Measurements from ENCODE around the gene ATP8B1.
"Not testable (repeated sequence)": the region's sequence is repeated elsewhere in the genome, so short reads cannot be mapped to it uniquely, and the experiment has no call there.

Gene ATP8B1

DNA sequence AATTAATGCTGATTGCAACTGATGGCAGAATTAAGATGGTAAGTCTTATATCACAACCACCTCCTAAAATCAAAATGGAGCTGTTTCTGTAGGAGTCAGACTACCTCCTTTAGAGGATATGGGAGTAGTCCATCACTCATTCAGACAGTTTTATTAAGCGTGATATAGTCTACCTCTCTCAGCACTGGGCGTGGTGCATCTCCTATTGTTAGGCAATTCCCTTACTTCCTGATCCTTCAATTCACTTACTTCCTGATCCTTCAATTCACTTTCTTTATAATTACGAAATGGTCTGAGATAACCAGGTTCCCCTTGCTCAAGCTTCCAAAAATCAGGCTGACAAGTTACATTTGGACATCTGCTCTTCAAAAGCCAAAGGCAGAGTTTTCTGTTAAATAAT, 31.9 kb downstream of the ATP8B1 start:
- DNase-seq (ENCODE audit: extremely low read depth in 1 of 2, low read depth in 1 of 2): no peak

DNA sequence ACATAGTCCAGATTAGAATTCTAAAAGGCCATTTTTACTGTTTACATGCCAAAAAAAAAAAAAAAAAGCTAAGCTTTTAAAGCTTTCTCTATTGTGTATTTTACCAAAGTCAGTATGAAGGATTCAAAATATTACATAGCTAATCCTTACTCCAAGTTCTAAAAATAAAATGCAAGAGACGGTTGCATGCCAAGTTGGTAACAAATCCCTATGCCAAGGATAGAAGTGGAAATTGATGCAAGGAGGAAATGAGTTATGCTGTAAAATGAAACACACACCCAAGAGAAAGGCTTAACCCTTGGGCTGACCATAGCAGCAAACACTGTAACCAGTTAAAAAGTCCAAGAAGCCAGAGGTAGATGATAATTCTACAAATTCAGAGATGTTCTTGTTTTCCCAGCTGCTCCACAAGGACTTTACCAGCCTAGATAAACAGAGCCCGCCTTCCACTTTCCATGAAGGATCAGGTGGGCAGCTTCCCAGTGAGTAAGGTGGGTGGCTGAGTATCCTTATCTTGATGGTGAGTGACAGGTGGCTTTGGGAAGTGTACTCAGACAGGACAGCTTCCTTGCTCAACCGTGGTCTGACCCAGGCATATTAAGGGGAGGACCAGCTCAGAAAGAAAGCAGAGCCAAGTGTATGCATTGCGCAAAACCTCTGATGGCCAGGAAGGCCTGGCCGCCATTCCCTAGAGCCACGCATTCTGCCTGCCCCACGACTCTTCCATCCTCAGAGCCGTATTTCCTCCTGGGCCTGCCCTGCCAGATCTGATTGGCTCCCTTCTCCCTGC, 34.4 kb downstream of the ATP8B1 start:
- DNase-seq (ENCODE audit: extremely low read depth in 1 of 2, low read depth in 1 of 2): no peak

DNA sequence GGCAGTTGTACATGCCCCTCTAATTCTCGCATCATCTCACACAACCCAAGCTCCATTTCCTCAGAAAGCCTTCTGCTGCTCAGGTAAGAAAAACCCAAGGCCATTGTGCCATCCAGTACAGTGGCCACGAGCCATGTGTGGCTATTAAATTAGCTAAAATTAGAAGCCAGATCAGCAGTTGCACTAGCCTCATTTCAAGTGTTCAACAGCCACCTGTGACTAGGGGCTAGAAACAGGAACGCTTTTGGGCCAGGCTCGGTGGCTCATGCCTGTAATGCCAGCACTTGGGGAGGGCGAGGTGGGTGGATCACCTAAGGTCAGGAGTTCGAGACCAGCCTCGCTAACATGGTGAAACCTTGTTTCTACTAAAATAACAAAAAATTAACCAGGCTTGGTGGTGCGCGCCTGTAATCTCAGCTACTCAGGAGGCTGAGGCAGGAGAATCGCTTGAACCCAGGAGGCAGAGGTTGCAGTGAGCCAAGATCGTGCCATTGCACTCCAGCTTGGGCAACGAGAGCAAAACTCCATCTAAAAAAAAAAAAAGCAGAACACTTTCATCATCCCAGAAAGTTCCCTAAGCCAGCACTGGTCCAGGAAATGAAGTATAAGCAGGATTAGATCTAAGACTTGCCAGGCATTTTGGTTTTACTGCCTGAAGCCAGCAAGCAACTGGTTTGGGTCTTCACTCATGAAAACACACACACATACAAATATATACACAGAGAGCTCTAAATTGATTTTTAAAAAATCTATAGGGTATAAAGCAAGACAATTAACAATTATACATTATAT, 35.7 kb downstream of the ATP8B1 start:
- no peak for DNase-seq (ENCODE audit: extremely low read depth in 1 of 2, low read depth in 1 of 2)

DNA sequence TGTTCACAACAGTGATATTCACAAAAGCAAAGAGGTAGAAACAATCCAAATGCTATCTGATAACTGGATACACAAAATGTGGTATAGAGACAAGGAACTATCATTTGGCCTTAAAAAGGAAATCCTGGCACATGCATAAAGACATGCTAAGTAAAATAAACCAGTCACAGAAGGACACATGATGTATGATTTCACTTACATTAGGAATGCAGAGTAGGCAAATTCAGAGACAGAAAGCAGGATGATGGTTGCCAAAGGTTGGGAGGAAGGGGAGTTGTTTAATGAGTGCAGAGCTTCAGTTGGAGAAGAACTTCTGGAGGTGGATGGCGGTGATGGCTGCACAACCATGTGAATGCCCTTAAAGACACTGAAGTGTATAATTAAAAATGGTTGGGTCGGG, 38.1 kb downstream of the ATP8B1 start:
- DNase-seq (ENCODE audit: extremely low read depth in 1 of 2, low read depth in 1 of 2): no peak

DNA sequence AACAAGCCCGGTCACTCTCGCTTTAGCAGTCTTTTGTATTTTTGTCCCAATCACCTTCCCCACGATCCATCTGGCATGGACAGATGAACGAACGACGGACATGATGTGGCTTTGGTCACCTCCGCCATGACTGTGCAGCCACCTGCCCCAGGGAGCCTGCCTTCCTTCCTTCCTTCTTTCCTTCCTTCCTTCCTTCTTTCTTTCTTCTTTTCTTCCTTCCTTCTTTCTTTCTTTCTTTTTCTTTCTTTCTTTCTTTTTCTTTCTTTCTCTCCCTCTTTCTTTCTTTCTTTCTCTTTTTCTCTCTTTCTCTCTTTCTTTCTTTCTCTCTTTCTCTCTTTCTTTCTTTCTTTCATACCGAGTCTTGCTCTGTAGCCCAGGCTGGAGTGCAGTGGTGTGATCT, 39.0 kb downstream of the ATP8B1 start:
- DNase-seq (ENCODE audit: extremely low read depth in 1 of 2, low read depth in 1 of 2): no peak

DNA sequence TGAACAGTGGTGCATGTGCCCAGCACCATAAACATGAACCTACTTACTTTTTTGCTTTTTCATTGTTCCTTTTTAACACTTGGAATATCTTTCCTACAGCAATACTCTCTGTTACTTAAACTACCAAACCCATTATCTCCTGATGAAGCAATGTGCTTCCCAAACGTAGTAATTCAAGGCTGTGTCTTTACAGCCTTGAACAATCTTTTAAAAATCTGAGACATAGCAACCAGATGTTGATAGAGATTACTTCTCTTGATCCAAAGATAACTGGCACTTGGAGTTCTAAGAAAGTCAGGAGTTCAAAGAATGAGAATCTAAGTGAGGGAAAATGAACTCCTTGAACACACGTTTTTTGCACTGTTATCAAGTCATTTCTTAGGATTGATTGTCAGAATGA, 40.4 kb downstream of the ATP8B1 start:
- DNase-seq (ENCODE audit: extremely low read depth in 1 of 2, low read depth in 1 of 2): no peak

DNA sequence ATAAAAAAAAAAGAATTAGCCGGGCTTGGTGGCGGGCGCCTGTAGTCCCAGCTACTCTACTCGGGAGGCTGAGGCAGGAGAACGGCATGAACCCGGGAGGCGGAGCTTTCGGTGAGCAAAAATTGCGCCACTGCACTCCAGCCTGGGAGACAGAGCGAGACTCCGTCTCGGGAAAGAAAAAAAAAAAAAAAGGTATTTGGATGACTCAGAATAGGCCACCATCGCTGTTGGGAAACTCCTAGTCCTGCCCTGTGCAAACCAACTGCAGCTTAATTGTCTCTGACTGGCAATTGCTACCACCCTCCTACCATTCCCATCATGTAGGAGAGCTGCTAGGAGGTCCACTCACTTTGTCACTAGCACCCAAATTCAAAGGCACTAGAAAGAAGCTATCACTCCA, 43.5 kb downstream of the ATP8B1 start:
- no peak for DNase-seq (ENCODE audit: extremely low read depth in 1 of 2, low read depth in 1 of 2)

DNA sequence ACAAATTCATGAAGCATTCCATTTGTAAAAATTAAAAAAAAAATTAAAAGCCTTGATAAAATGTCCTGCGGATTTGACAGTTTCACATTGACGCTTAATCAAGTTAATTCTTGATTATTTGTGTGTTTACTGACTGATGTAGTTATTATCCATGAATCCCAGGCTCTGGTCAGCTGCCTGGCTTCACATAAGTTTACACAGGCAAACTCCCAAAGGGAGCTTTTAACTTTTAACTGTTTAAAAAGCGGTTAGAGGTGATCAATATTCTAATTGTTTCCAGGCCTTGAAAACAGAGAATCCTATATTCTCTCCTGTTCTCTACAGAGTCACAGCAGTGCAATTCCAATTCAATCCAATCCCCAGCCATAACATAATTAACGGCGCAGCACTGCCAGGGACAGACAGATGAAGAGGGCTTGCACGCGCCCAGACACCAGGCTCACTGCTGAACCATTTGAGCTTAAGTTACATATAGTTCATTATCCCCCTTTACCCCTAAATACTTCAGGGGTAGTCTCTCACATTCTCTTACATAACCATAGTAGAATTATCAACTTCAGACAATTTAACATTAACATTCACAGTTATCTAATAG, 47.5 kb downstream of the ATP8B1 start:
- no peak for DNase-seq (ENCODE audit: extremely low read depth in 1 of 2, low read depth in 1 of 2)

DNA sequence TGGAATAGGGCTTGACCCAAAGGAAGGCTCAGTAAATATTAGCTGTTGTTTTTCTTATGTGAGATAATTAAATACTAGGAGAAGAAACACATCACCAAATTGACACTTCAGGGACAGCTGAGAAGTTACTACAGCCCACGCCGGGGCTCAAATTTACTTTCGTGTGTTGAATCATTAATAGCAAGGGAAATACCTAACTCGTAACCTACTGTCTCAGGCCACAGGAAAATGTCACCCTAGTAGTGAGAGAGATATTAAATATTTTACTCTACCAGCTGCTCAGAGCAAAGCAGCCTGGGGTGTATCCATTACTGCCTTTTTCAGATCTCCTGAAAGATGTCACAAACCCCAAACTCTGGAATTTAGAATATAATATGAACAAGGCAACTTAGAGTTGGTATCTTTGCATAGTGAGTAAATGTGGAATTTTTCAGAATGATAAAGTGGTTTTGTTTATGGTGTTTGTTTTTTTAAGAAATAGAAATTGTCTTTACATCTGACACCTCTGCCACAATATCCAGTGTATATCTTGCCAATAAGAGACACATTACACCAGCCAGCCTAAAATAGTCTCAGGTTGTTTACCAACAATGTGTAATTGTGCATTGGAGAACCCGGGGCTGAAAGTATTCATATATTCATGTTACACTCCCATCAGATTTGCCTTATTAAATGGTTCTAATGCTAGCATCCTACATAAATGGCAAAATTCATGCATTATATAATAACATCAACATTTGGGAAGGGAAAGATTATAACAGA, 48.4 kb downstream of the ATP8B1 start:
- no peak for DNase-seq (ENCODE audit: extremely low read depth in 1 of 2, low read depth in 1 of 2)

DNA sequence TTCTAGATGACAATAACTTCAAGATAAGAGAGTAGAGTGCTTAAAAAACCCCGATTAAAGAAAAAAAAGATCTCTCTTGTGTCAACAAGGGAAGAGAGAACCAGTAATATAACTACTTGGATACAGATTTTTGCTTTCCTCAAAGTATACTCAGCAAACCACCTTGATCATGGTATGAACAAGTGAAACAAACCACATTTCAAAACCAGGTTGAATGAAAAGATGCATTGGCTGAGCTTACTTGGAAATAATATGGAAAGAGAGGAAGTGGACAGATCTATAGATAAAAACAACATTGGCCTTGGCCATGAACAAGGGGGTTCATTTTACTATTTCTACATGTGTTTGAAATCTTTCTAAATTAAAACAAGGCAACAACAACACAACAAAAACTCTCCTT, 50.1 kb downstream of the ATP8B1 start:
- DNase-seq (ENCODE audit: extremely low read depth in 1 of 2, low read depth in 1 of 2): no peak

DNA sequence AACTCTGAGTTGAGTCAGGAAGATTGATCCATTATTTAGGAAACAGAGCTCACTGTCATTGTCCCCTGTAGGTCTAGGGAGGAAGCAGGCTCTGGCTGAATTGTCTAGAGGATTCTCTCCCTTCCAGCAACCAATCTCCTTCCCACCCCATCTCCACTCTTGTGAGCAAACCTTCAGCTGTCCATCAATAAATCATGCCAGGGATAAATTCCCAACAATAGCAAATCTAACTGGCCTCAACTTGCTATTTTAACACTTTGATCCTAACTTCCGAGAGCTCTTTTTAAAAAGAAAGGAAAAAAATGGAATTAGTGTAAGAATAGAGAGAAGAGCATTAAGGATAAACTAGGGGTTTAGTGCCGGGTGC, 53.5 kb downstream of the ATP8B1 start:
- no peak for DNase-seq (ENCODE audit: extremely low read depth in 1 of 2, low read depth in 1 of 2)

DNA sequence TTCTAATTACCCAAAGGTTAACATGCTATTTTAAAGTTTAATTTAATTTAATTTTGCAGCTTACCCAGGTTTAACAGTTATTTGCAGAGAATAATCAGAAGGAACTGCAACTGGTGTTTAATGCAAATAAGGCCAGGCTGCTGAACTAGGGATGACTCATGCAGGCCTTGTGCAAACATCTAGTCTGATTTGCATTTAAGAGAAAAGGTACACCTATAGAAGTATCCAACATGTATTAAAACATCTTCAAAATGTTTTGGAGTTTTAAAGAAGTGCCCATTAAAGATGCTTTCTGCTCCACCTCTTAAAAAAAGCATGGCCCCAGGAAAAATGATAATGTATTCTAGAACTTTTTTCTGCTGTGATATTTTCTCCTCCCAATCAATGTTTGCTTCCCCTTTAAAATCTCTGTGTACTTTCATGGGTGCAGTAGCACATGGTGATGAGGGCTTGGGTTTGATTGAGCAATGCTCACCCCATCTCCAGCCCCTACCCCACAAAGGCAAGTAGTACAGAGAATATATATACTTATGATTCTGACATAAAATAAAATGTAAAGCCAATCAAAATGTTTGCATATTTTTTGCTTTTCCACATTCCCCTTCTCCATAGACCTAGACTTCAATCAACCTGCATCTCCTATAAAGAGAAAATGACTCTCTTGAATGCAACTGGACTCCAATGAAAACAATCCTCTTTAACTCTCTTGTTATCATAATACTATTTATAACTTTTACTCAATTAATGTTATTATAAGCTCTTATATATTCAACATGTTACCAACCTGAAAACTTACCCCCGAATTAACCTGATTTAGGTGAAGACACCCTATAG, 54.1 kb downstream of the ATP8B1 start:
- DNase-seq (ENCODE audit: extremely low read depth in 1 of 2, low read depth in 1 of 2): no peak

DNA sequence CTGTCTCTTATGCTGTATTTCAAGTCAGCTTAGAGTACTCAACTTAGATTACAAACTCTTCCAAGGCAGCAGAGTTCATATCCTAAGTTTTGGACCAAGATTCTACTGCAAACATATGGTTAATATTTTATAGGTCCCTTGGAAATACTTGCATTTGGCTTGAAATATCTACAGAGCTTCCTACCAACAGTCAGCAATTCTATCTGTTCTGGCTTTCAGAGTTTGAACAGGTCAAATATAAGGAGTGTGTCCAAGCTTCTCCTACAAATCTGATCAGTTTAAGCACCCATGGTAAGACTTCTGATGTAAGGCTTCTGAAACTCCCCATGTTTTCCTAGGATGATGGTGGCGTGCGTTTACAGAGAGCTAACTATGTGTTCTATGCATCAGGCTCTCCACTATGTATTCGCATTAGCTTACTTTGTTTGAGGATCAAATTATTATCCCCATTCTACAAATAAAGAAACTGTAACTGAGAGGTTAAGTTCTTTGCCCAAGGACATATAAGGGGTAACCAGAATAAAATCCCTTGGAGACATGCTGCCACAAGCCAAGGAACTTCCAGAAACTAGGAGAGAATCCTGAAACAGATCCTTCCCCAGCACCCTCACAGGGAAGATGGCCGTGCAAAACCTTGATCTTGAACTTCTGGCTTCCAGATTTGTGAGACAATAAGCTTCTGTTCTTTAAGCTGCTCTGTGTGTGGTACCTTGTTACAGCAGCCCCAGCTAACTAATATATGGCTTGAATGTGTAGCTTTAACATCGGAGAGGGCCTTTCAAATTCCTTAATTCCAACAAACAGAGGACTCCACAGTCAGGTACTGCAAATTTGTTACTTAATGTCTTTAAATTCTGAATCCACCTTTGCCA, 55.1 kb downstream of the ATP8B1 start:
- no peak for DNase-seq (ENCODE audit: extremely low read depth in 1 of 2, low read depth in 1 of 2)

DNA sequence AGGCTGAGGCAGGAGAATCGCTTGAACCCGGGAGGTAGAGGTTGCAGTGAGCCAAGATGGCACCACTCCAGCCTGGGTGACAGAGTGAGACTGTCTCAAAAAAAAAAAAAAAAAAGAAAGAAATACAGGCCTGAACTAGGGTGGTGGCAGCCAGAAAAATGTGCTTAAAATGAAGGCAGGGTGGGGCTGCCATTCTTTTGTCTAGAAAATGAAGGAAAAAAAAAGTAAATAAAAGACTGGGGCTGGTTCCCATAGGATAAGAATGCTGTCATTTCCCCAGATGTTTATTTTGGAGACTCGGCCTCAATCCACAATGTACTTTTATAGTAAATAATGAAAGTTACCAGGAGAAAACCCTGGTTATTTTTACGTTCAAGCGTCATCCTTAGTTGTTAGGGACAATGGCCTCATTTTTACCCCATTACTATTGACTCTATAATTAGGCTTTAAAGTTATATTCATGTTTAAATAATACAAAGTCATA, 58.9 kb downstream of the ATP8B1 start:
- DNase-seq (ENCODE audit: extremely low read depth in 1 of 2, low read depth in 1 of 2): no peak

DNA sequence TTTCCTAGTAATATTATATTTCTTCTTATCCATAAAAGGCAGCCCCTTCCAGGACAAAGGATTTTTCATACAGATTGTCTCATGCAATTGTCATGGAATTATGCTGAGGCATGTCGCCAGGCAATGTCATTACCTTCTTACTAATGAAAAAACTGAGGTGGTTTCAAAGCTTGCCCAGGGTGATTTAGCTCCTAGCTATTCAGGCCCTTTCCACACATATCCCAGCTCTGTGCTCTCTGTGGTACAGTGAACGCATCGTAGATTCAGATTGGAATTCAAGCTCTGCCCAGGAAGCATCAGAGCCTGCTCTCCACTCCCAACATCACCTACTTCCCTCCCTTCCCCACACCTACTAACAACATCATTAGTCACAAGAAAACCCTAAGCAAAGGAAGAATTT, 60.1 kb downstream of the ATP8B1 start:
- no peak for DNase-seq (ENCODE audit: extremely low read depth in 1 of 2, low read depth in 1 of 2)

DNA sequence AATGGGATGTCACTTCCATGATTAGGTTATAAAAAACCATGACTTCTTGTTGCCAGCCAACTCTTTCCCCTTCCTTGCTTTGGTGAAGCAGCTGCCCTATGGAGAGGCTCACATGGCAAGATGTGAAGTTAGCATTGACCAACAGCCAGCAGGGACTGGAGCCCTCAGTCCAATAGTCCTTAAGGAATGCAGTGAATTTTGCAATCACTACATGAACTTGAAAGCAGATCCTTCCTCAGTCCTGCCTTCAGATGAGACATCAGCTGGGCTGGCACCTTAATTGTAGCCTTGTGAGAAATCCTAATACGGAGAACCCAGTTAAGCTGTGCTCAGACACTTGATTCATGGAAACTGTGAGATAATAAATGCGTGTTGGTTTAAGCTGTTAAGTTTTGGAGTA, 61.8 kb downstream of the ATP8B1 start:
- no peak for DNase-seq (ENCODE audit: extremely low read depth in 1 of 2, low read depth in 1 of 2)

DNA sequence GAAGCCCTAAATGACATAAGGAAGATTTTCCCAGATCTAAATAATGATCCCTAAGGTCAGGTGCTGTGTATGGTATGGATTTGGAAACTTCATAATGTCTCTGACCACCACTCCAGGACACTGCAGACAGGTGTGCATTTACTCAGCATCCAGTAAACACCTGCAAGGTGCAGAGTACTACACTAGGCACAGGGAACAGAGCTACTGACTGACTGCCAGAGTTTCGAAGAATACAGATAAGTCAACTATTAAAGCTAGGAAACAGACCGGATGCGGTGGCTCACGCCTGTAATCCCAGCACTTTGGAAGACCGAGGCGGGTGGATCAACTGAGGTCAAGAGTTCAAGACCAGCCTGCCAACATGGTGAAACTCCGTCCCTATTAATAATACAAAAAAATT, 65.0 kb downstream of the ATP8B1 start:
- no peak for DNase-seq (ENCODE audit: extremely low read depth in 1 of 2, low read depth in 1 of 2)

DNA sequence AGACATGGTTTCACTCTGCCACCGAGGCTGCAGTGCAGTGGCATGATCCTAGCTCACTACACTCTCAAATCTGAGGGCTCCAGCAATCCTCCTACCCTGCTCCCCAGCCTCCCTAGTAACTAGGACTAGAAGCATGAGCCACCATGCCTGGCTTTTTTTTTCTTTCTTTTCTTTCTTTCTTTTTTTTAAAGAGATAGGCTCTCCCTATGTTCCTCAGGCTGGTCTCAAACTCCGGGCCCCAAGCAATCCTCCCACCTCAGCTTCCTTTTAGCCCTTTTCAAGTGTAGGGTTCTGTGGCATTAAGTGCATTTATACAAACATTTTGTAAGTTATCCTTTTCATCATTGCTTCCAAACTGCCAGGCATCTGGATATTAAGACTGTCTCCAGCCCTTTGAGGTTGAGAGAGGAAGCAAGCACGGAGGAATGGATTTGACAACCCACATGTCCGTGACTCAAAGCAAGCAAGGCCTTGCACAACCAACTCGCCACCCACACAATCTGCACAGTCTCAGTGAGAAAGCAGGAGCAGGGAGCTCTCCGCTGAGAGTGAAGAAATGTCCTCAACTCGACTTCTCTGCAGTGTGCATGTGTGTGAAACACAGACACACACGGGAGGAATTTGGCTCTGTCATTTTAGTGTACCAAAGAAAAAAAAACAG, 65.6 kb downstream of the ATP8B1 start:
- no peak for DNase-seq (ENCODE audit: extremely low read depth in 1 of 2, low read depth in 1 of 2)

DNA sequence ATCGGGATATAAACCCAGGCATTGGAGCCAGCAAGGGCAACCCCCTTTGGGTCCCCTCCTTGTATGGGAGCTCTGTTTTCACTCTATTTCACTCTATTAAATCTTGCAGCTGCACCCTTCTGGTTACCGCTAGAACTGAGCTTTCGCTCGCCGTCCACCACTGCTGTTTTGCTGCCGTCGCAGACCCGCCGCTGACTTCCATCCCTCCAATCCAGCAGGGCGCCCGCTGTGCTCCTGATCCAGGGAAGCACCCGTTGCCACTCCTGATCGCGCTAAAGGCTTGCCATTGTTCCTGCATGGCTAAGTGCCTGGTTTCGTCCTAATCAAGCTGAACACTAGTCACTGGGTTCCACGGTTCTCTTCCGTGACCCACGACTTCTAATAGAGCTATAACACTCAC, 68.1 kb downstream of the ATP8B1 start:
- not testable (repeated sequence) for DNase-seq (ENCODE audit: extremely low read depth in 1 of 2, low read depth in 1 of 2)

Measured in activated CD8-positive, alpha-beta memory T cell treated with anti-CD3 and anti-CD28 coated beads for 1 hour (primary cell).